Measurements from ENCODE around the gene GTF3C5.
"Not testable (repeated sequence)": the region's sequence is repeated elsewhere in the genome, so short reads cannot be mapped to it uniquely, and the experiment has no call there.

DNA sequence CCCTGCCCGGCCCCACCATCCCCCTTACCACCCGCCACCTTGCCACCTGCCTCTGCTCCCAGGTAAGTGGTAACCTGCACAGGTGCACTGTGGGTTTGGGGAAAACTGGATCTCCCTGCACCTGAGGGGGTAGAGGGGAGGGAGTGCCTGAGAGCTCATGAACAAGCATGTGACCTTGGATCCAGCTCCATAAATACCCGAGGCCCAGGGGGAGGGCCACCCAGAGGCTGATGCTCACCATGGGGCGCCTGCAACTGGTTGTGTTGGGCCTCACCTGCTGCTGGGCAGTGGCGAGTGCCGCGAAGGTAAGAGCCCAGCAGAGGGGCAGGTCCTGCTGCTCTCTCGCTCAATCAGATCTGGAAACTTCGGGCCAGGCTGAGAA, 31.0 kb downstream of the GTF3C5 start, which contains the start of gene CEL:
- TF ChIP-seq, protein P1, sequence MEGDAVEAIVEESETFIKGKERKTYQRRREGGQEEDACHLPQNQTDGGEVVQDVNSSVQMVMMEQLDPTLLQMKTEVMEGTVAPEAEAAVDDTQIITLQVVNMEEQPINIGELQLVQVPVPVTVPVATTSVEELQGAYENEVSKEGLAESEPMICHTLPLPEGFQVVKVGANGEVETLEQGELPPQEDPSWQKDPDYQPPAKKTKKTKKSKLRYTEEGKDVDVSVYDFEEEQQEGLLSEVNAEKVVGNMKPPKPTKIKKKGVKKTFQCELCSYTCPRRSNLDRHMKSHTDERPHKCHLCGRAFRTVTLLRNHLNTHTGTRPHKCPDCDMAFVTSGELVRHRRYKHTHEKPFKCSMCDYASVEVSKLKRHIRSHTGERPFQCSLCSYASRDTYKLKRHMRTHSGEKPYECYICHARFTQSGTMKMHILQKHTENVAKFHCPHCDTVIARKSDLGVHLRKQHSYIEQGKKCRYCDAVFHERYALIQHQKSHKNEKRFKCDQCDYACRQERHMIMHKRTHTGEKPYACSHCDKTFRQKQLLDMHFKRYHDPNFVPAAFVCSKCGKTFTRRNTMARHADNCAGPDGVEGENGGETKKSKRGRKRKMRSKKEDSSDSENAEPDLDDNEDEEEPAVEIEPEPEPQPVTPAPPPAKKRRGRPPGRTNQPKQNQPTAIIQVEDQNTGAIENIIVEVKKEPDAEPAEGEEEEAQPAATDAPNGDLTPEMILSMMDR (IDR thresholded peaks at IDR 0.05), result not testable (repeated sequence)
- not testable (repeated sequence) for TF ChIP-seq POLR2A (IDR thresholded peaks at IDR 0.05)

All from right lobe of liver (tissue), 4 donors.